Measurements from ENCODE around the gene WDTC1.

Gene WDTC1

GRCh38 chr1:27241677-27242076, 7.2 kb downstream of the WDTC1 start:
- in situ Hi-C loops (cut with HindIII; ENCODE audit: low sequenced_read_pairs), result loop anchor here (25.0 kb wide), 1 partner anchor 279 kb away; the partner anchor contains the start of gene KDF1

GRCh38 chr1:27243665-27244064, 9.2 kb downstream of the WDTC1 start:
- in situ Hi-C loops (cut with HindIII; ENCODE audit: low sequenced_read_pairs), result loop anchor here (25.0 kb wide), 1 partner anchor 281 kb away; the partner anchor contains the start of gene KDF1

- in situ Hi-C loops (cut with HindIII; ENCODE audit: low sequenced_read_pairs), result loop anchor here (25.0 kb wide), 1 partner anchor 284 kb away; the partner anchor contains the start of gene KDF1
Observed at GRCh38 chr1:27246194-27246593, 11.8 kb downstream of the WDTC1 start.

DNA sequence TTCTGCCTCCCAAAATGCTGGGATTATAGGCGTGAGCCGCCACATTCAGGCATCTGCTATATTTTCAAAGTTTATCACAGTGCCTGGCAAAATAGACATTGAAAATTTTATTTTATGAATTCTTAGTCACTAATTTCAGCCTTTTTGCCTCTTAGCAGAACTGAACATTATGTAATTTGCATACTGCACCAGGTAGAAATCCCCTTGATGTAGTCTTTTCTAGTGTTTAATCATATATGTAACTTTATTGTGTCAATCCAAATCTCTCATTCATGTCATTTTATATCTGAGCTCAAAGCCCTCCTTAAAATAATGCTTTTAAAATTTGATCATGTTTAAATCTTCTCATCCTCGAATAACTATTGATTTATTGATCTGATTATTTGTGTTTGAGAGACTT, 19.2 kb downstream of the WDTC1 start:
- in situ Hi-C loops (cut with HindIII; ENCODE audit: low sequenced_read_pairs), result no loop called here

- in situ Hi-C loops (cut with HindIII; ENCODE audit: low sequenced_read_pairs), result no loop called here
Observed at GRCh38 chr1:27255136-27255535, 20.7 kb downstream of the WDTC1 start.

- in situ Hi-C loops (cut with HindIII; ENCODE audit: low sequenced_read_pairs), result no loop called here
Observed at GRCh38 chr1:27257155-27257554, 22.7 kb downstream of the WDTC1 start.

DNA sequence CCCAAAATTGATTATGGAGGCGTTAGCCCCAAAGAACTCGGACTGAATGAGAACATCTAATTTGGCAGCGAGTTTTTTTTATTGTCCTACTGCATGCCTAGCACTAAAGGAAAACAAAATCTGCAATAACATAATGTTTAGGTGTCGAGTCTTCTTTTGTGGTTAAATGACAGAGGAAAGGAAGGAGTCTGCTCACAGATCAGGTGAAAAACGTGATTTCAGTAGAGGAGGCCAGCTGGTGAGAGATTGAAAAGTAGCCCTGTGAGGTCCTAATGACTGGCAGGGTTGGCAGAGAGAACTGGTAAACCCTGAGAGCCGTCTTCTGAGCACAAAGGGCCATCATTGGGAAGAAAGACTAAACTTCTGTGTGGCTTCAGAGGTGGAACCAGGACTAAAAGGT, 24.2 kb downstream of the WDTC1 start:
- in situ Hi-C loops (cut with HindIII; ENCODE audit: low sequenced_read_pairs), result no loop called here

GRCh38 chr1:27267153-27267552, 32.7 kb downstream of the WDTC1 start:
- in situ Hi-C loops (cut with HindIII; ENCODE audit: low sequenced_read_pairs), result no loop called here

GRCh38 chr1:27269276-27269675, 34.8 kb downstream of the WDTC1 start:
- in situ Hi-C loops (cut with HindIII; ENCODE audit: low sequenced_read_pairs), result no loop called here

GRCh38 chr1:27274204-27274603, 39.8 kb downstream of the WDTC1 start:
- in situ Hi-C loops (cut with HindIII; ENCODE audit: low sequenced_read_pairs), result no loop called here

DNA sequence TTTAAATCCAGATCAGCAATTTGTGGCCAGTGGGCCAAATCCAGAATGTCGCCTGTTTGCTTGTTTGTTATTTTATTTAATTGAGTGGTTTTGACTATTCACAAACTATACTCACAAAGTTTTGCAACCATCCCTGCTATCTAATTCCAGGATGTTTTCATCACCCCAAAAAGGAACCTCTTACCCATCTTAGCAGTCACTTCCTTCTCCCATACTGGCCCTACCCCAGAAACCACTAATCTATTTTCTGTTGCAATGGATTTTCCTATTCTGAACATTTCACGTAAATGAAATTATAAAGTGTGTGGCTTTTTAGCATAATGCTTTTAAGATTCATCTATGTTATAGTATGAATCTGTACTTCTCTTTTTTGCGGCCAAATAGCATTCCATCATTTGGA, 41.3 kb downstream of the WDTC1 start:
- in situ Hi-C loops (cut with HindIII; ENCODE audit: low sequenced_read_pairs), result loop anchor here (25.0 kb wide), 1 partner anchor 238 kb away; no protein-coding TSS in a partner anchor

DNA sequence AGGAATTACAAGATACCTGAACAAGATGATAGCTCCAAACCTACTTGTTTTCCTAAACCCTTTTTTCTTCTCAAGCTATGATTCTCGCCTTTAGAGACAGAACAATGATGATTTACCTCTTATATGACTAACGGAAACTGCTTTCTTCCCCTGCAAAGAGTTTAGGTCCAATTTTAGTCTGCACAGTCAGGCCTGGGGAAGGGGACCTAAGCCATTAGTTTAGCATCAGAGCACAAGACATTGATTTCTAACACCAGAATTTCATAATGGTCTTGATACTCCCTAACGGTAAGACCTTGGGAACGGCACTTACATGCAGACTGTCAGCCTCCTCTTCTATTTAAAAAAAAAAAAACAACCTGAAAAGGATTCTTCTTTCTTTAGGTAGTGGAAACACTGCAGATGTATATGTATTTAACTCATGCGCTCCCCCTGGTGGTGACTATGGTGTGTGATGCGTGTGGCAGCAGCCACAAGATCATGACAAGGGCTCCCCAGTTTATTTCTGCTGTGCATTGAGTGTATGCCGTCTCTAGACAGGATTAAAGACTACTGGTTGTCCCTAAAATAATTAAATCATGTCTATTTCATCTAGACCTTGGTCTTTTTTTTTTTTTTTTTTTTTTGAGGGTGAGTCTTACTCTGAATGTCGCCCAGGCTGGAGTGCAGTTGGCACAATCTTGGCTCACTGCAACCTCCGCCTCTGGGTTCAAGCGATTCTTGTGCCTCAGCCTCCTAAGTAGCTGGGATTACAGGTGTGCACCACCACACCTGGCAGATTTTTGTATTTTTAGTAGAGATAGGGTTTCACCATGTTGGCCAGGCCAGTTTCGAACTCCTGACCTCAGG, 50.2 kb downstream of the WDTC1 start:
- in situ Hi-C loops (cut with HindIII; ENCODE audit: low sequenced_read_pairs), result loop anchor here (25.0 kb wide), 1 partner anchor 247 kb away; no protein-coding TSS in a partner anchor

DNA sequence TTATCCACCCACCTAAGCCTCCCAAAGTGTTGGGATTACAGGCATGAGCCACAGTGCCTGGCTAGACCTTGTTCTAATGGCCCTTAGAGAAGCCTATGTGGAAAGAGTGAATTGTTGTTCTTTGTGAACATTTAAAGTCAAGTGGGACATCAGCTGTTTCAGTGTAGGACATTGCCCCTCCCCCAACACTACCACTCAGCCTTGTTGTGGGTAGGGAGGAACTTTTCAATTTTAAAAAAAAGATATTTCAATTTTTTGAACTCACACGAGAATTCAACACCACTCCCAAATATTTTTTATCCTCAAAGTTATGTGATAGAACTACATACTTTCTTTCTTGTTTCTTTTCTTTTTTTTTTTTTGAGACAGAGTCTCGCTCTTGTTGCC, 50.8 kb downstream of the WDTC1 start:
- in situ Hi-C loops (cut with HindIII; ENCODE audit: low sequenced_read_pairs), result loop anchor here (25.0 kb wide), 1 partner anchor 248 kb away; no protein-coding TSS in a partner anchor

DNA sequence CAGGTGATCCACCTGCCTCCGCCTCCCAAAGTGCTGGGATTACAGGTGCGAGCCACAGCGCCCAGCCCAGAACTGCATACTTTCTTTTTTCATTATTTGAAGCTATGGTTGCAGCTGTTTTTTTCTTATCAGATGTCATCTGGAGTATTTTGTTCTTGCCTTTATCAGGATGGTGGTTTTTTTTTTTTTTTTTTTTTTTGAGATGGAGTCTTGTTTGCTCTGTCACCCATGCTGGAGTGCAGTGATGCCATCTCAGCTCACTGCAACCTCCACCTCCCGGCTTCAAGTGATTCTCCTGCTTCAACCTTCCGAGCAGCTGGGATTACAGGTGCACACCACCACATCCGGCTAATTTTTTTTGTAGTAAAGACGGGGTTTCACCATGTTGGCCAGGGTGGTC, 51.4 kb downstream of the WDTC1 start:
- in situ Hi-C loops (cut with HindIII; ENCODE audit: low sequenced_read_pairs), result loop anchor here (25.0 kb wide), 1 partner anchor 249 kb away; no protein-coding TSS in a partner anchor

GRCh38 chr1:27289125-27289524, 54.7 kb downstream of the WDTC1 start:
- in situ Hi-C loops (cut with HindIII; ENCODE audit: low sequenced_read_pairs), result loop anchor here (25.0 kb wide), 1 partner anchor 252 kb away; no protein-coding TSS in a partner anchor

- in situ Hi-C loops (cut with HindIII; ENCODE audit: low sequenced_read_pairs), result loop anchor here (25.0 kb wide), 1 partner anchor 253 kb away; no protein-coding TSS in a partner anchor
Observed at GRCh38 chr1:27290581-27290980, 56.1 kb downstream of the WDTC1 start.

DNA sequence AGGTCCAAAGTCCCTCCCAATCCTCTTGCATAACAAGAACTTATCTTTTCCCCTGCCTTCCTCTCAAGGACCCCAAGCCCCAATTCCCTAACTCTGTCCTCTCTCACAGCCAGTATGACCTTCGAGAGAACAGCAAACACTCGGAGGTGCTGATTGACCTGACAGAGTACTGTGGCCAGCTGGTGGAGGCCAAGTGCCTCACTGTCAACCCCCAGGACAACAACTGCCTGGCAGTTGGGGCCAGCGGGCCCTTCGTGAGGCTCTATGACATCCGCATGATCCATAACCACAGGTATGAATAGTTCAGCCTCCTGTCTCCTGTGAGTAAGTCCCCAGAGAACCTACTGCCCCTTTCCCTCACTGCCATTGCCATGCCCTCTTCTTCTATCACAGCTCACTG, 57.7 kb downstream of the WDTC1 start:
- in situ Hi-C loops (cut with HindIII; ENCODE audit: low sequenced_read_pairs), result loop anchor here (25.0 kb wide), 1 partner anchor 255 kb away; no protein-coding TSS in a partner anchor

DNA sequence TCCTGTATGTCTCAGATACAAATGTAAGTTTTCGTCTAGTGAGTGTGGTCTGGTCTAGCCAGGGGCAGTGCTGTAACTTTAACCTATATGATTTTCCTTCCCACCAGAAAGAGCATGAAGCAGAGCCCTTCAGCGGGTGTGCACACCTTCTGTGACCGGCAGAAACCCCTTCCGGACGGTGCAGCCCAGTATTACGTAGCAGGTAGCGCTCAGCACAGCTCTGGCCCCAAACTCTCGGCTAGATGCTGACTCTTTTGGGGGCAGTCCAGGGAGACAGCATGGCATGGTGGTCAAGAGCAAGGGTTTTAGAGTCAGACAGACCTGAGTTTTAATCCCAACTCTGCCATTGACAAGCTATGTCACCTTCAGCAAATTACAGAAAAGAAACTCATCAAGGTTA, 59.5 kb downstream of the WDTC1 start:
- in situ Hi-C loops (cut with HindIII; ENCODE audit: low sequenced_read_pairs), result loop anchor here (25.0 kb wide), 1 partner anchor 257 kb away; no protein-coding TSS in a partner anchor

GRCh38 chr1:27296773-27297291, 62.4 kb downstream of the WDTC1 start:
- in situ Hi-C loops (cut with HindIII; ENCODE audit: low sequenced_read_pairs), result loop anchor here (25.0 kb wide), 1 partner anchor 260 kb away; no protein-coding TSS in a partner anchor

- in situ Hi-C loops (cut with HindIII; ENCODE audit: low sequenced_read_pairs), result loop anchor here (25.0 kb wide), 1 partner anchor 261 kb away; no protein-coding TSS in a partner anchor
Observed at GRCh38 chr1:27297903-27298302, 63.5 kb downstream of the WDTC1 start.

DNA sequence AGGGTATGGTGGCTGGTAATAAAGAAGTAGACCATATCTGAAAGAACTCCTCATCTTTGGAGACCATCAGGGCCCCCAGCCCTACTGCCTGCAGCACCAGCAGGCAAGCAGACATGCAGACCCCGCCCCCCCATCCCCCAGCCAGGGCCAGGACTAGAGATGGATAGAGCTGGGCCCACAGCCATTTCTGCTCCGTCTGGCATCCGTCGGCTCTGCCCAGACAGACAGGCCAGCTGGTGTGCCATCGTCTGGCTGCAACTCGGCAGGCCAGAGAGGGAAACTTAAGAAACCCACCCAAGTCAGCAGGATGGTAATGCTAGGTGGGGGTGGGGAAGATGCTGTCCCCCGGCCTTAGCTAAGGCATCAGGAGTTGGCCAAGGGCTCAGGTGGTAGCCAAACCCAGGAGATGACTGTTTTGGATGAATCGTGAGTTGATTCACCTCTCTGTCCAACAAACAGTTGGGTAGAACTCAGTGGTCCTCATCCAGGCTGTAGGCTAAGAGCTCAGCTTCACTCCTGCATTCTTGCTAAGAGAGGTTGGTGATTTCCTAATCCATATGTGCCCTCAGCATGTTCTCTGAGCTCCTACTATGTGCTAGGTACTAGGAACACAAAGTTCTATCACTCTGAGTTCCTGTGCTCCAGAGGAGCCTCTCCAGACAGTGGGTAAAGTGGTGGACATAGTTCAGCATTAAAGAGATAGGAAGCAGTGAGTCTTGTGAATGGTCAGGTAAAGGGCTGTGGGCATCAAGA, 64.4 kb downstream of the WDTC1 start:
- in situ Hi-C loops (cut with HindIII; ENCODE audit: low sequenced_read_pairs), result loop anchor here (25.0 kb wide), 1 partner anchor 262 kb away; no protein-coding TSS in a partner anchor

Measured in endothelial cell of hepatic sinusoid (primary cell).